Neuron (in vitro differentiated cells): ENCODE data around the gene RALGAPB.
"Not testable (repeated sequence)": the region's sequence is repeated elsewhere in the genome, so short reads cannot be mapped to it uniquely, and the experiment has no call there.

Experiments used
- H2AFZ ChIP-seq: one replicate; pipeline ENCODE4 v1.6.1; 2013; ENCODE audit warnings: low read depth, mild to moderate bottlenecking, inconsistent platforms, low read length, moderate library complexity
- H3K27me3 ChIP-seq: one replicate; pipeline ENCODE4 v1.6.1; 2013; ENCODE audit warnings: low read length; ENCODE audit not compliant: insufficient read depth
- H3K36me3 ChIP-seq: one replicate; pipeline ENCODE4 v1.6.1; 2013; ENCODE audit warnings: low read length; ENCODE audit not compliant: insufficient read depth
- H3K4me1 ChIP-seq: one replicate; pipeline ENCODE4 v1.6.1; 2013; ENCODE audit warnings: low read length; ENCODE audit not compliant: insufficient read depth
- H3K4me3 ChIP-seq: 2 replicates; pipeline ENCODE4 v1.5.1; 2013; ENCODE audit warnings: mild to moderate bottlenecking, low read length, moderate library complexity
- H3K9me3 ChIP-seq: one replicate; pipeline ENCODE4 v1.6.1; 2013; ENCODE audit warnings: low read length

RALGAPB gene

DNA sequence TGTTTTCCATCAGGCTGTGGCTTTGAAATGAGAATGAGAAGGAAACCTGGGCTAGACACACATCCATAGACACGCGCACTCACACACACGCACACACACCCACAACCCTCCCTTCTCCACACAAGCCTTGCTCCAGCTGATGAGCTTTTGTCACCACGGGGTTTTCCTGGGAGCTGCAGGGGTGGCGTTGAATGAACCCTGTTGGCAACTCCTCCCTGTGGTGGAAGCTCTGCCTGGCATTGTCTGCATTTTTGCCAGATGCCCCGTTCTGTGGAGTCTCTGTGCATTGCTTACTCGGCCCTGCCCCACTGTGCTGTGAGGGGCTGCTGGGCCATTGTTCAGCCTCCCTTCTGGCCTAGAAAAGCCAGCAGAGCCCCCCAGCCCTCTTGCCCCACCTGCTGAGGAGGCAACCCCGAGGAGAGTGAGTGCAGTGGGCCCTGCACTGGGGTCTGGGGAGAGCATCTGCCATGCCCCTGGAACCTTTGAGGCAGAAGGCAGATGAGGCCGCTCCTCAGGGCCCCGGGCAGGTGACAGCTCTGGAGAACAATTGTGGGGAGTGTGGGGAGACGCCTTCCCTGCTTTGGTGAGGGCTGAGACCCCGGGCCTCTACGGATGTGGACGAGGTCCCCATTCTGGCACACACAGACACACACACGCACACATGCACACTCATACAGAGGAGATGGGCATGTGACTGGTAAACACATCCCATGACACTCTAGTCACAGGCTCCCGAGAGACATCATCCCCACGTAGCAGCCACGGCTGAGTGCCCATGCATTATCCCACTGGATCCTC, 118.2 kb downstream of the RALGAPB start:
- no peaks in the 10 kb centered on the region for H3K4me1 ChIP-seq
- peaks cover 3% of the 10 kb centered on the region for H3K27me3 ChIP-seq
- H2AFZ ChIP-seq, result no peak overlapping the region
- no peak overlapping the region for H3K4me3 ChIP-seq
- no peaks in the 10 kb centered on the region for H3K9me3 ChIP-seq
- H3K36me3 ChIP-seq, result no peaks in the 10 kb centered on the region

DNA sequence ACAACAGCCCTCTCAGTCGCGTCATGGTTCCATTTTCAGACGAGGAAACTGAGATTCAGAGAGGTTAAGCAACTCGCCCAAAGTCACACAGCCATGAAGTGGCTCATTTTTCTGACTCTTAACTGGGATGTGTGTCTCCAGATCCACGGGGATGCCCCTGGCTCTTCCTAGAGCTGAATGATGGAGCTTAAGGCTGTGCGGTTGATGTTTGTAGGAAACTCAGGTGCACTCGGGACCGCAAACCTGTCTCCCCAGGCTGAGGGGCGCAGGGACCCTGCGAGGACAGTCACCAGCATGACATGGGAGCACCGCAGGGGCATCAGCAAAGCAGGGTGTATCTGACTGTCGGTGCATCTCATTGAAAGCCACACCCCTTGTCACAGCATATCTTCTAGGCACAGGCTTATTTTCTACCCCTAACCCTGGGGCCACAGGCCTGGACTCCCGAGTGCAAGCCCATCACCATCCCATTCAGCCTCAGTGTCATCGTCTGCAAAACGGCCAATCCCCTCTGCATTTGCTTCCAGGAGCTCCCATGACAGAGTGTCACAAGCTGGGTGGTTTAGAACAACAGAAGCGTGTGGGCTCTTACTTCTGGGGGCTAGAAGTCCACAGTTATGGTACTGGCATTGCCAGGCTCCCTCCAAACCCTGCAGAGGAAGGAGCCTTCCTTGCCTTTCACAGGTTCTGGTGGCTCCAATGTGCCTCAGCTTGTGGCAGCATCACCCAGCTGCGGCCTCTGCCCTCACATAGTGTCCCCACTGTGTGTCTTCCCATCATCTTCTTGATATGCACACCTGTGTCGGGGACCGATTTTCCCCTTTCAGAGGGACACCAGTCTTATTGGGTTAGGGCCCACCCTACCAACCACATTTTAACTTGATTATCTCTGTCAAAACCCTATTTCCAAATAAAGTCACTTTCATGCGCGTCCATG, 119.1 kb downstream of the RALGAPB start:
- Histone ChIP-seq H3K36me3 (no peaks in the 10 kb centered on the region), H3K27me3 (peaks cover under 1% of the 10 kb centered on the region), H3K4me3 (no peak overlapping the region), H2AFZ (no peak overlapping the region), H3K4me1 (no peaks in the 10 kb centered on the region), H3K9me3 (no peaks in the 10 kb centered on the region)

DNA sequence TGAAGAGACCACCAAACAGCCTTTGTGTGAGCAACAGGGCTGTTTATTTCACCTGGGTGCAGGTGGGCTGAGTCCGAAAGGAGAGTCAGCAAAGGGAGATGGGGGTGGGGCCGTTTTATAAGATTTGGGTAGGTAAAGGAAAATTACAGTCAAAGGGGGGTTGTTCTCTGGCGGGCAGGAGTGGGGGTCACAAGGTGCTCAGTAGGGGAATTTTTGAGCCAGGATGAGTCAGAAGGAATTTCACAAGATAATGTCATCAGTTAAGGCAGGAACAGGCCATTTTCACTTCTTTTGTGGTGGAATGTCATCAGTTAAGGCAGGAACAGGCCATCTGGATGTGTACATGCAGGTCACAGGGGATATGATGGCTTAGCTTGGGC, 119.8 kb downstream of the RALGAPB start:
- H3K36me3 ChIP-seq, H2AFZ ChIP-seq, H3K4me3 ChIP-seq, H3K9me3 ChIP-seq, H3K27me3 ChIP-seq, H3K4me1 ChIP-seq: not testable (repeated sequence)

DNA sequence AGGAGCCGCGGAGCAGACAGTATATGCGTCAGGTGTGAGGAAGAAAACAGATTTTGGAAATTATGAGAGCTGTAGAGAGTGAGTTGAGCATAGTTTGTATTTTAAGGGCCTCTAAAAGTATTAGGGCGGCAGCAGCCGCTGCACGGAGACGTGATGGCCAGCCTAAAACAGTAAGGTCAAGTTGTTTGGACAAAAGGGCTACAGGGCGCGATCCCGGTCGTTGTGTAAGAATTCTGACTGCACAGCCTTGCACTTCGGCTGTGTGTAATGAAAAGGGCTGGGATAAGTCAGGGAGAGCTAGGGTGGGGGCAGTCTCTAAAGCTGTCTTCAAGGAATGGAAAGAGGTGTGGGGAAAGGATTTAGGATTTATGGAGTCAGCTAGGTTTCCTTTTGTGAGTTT, 121.6 kb downstream of the RALGAPB start:
- H2AFZ ChIP-seq, result not testable (repeated sequence)

DNA sequence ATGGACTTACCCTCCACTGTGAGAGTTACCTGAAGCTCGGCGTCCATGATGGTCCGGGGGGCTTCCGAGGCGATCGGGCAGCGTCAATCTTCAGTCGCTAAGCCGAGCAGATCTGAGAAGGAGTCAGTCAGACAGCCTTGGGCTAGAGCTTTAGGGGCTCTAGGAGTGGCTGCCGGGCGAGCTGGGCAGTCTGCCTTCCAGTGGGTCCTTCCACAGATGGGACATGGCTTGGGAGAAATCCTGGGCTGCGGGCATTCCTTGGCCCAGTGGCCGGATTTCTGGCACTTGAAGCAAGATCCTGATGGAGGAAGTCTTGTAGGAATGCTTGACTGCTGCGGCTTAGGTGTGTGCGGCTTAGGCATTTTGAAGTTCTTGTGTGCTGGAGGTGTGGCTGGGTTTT, 123.2 kb downstream of the RALGAPB start:
- H2AFZ ChIP-seq, H3K4me3 ChIP-seq, H3K4me1 ChIP-seq, H3K9me3 ChIP-seq, H3K36me3 ChIP-seq: not testable (repeated sequence)
- peaks cover 19% of the 10 kb centered on the region for H3K27me3 ChIP-seq

More for the DNA sequence above, 121.6 kb downstream of the RALGAPB start:
- H3K36me3 ChIP-seq, H3K9me3 ChIP-seq, H3K27me3 ChIP-seq, H3K4me1 ChIP-seq, H3K4me3 ChIP-seq: not testable (repeated sequence)

DNA sequence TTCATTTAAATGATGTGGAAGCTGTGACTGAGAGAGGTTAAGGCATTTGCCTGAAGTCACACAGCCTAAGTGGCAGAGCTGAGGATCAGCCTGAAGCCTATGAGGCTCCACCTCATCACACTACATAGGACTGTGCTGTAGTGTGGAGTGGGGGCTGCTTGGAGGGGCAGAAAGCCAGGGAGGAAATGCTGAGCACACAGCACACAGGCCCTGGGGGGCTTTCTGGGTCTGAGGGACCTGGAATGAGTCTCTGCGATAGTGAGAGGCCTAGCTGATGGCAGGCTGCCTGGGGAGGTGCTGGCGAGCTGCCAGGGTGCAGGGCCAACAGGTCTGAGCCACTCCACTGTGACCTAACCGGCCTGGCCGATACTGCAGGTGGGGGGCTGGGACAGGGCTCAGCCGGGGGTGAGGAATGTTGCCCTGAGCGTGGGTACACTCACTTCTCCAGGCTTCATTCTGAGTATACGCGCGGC, 126.8 kb downstream of the RALGAPB start:
- no peak overlapping the region for H3K4me3 ChIP-seq
- no peaks in the 10 kb centered on the region for H3K4me1 ChIP-seq
- no peaks in the 10 kb centered on the region for H3K36me3 ChIP-seq
- no peak overlapping the region for H2AFZ ChIP-seq
- H3K27me3 ChIP-seq, result peaks cover 48% of the 10 kb centered on the region
- no peaks in the 10 kb centered on the region for H3K9me3 ChIP-seq

DNA sequence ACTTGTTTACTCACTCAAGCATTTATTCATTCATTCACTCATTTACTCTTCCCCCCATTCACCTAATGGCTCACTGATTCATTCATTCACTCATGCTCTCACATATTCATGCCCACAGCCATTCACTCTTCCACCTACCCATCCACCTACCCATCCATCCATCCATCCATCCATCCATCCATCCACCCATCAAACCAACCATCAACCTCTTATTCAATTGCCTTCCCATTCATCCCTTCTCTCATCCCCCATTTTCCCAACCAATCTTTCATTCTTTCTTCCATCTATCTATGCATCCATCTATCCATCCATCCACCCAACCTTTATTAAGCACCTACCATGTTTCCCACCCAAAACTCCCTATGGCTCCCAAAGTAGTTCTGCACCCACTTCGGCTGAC, 127.4 kb downstream of the RALGAPB start:
- H3K4me3 ChIP-seq, result no peak overlapping the region
- H3K4me1 ChIP-seq, result no peaks in the 10 kb centered on the region
- peaks cover 48% of the 10 kb centered on the region for H3K27me3 ChIP-seq
- H3K36me3 ChIP-seq, result no peaks in the 10 kb centered on the region
- H3K9me3 ChIP-seq, result no peaks in the 10 kb centered on the region
- no peak overlapping the region for H2AFZ ChIP-seq

DNA sequence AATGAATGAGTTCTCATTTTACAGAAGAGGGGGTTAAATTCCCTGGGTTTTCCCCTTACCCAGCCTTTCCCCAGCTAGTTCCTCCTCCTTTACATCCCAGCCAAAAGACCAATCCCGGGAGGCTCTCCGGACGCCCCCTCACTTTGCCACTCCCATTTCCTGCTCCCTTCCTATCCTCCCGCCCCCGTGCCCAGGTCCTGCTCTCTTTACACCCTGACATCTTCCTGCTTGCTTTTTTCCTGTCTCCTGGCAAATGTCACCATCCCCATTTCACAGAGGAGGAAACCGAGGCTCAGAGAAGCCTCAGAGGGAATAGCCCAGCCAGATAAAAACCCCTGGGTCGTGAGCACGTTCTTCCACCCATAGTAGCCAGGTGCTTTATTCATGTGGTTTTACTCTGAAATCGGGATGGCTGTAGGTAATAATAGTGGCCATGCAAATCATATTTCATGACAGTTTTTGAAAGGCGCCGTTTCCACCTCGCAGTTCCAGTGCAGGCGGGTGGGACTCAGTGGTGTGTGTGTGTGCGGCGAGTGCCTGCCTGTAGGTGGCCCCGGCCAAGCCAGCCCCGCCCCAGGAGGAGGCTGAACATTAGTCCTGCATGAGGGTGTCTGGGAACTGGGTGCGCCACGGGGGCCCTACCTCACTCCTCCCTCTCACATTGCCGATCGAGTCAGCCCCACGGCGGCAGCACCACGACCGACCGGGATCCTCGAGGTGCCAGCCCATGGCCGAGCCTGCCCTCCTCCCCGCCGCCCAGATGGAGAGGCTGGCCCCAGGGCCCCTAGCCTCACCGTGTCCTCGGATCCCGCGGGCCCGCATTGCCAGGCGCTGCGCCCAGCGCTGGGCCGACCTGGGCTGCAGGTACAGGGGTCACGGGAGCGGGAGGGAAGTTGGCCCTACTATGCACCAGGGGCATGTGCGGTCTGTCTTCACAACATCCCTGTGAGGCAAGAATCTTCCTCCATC, 128.9 kb downstream of the RALGAPB start, which contains the start of gene ARHGAP40:
TSS of gene ARHGAP40 (plus strand) at position 594 of the 969 bp plus-strand sequence.
- Histone ChIP-seq H3K36me3 (no peaks in the 10 kb centered on the region), H3K4me3 (no peak within 1 kb of the TSS), H3K27me3 (peaks cover 48% of the 10 kb centered on the region), H2AFZ (no peak within 1 kb of the TSS), H3K9me3 (no peaks in the 10 kb centered on the region), H3K4me1 (no peaks in the 10 kb centered on the region)

DNA sequence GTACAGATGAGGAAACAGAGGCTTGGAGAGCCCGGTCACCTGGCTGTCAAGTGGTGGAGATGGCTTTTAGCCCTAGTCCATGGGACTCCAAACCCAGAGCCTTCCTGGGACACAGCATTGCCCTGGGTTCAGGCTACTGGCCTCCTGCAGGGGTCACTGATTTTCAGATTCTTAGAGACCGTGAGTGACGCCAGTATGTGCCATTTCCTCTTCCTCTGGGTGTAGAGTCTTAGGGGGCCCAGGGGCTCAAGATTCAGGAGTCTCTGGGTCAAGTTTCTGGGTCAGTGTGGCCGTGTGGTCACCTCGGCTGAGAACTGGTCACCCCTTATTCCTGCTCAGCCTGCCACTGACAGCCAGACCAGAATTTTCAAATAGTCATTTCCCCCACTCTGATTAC, 129.5 kb downstream of the RALGAPB start:
- Histone ChIP-seq H3K9me3 (no peaks in the 10 kb centered on the region), H3K4me3 (no peak overlapping the region), H2AFZ (no peak overlapping the region), H3K4me1 (no peaks in the 10 kb centered on the region), H3K36me3 (no peaks in the 10 kb centered on the region), H3K27me3 (peaks cover 53% of the 10 kb centered on the region)

DNA sequence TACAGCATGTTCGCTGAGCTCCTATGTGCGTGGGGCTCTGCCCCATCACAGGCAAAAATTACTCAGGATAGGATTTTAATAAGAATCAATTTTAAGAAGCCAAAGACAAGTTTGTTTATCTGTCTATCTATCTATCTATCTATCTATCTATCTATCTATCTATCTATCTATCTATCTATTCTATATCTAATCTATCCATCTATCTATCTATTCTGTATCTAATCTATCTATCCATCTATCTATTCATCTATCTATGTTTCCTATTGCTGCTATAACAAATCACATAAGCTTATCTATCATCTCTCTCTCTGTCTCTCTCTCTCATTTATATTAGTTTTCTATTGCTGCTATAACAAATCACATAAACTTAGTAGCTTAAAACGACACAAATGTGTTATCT, 130.6 kb downstream of the RALGAPB start:
- Histone ChIP-seq H3K27me3 (peaks cover 56% of the 10 kb centered on the region), H3K36me3 (no peaks in the 10 kb centered on the region), H3K9me3 (no peaks in the 10 kb centered on the region), H2AFZ (no peak overlapping the region), H3K4me3 (no peak overlapping the region), H3K4me1 (no peaks in the 10 kb centered on the region)

DNA sequence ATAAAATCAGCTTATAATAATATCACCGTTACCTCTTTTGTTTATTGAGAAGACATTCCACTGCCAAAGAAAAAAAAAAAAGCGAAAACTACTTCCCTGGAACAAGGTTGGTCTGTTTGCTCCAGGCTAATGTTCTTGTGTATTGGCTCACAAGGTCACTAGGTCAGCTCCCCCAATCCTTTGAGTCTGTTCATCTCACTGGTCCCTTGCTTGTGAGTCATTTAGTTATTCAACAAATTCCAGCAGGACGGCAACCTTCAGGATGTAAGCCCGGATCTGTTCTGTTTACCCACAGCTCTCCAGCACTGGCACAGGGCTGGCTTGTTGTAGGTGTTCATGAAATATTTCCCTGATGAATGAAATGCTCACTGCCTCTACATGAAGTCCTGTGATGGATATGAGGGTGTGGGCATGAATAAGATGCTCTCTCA, 132.2 kb downstream of the RALGAPB start:
- Histone ChIP-seq H2AFZ (no peak overlapping the region), H3K4me3 (no peak overlapping the region), H3K9me3 (no peaks in the 10 kb centered on the region), H3K27me3 (peaks cover 47% of the 10 kb centered on the region), H3K4me1 (no peaks in the 10 kb centered on the region), H3K36me3 (no peaks in the 10 kb centered on the region)

DNA sequence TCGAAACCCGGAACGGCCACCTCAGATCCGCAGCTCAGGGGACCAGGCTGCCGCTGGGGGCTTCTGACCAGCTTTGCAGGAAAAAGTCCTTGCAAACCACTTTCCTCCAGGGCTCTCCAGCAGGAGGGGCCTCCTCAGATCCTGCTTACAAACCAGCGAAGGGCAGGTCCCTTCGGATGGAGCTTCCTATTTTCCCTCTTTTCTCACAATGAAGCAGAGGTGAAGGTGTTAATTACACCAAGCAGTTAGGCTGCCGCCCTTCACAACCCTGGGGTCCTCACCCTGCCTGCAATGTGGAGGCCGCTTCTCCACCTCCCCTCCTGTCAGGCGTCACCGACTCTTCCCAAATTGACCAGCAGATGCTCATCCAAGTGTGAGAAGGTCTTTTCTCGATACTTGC, 134.7 kb downstream of the RALGAPB start:
- H3K9me3 ChIP-seq, result no peaks in the 10 kb centered on the region
- no peak overlapping the region for H2AFZ ChIP-seq
- peaks cover 22% of the 10 kb centered on the region for H3K27me3 ChIP-seq
- H3K4me1 ChIP-seq, result no peaks in the 10 kb centered on the region
- H3K4me3 ChIP-seq, result no peak overlapping the region
- no peaks in the 10 kb centered on the region for H3K36me3 ChIP-seq
